ENCODE data around the gene RNU5D-1.
A peak's percentile ranks its signal among the peaks of the same experiment; 100 is the strongest.

RNU5D-1 gene

DNA sequence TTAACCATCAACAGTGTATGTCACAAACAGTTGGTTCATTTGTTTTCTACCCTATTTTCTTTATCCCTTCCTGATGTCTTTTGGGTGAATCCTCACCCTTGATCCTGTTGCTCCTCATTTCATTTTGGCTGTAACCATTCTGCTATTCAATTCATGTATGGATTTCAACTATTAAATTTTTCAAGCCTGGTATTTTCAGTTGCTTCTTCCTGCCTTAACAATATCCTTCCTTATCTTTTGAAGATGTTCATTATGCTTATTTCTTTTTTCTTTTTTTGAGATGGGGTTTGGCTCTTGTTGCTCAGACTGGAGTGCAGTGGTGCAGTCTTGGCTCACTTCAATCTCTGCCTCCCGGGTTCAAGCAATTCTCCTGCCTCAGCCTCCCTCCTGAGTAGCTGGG, 2.8 kb upstream of the RNU5D-1 start:
- DNase-seq (ENCODE audit: extremely low read depth in 1 of 2, low read depth in 1 of 2): no peak

- no peak for DNase-seq (ENCODE audit: extremely low read depth in 1 of 2, low read depth in 1 of 2)
Measured at GRCh38 chr1:44733365-44733764, 2.4 kb upstream of the RNU5D-1 start.

DNA sequence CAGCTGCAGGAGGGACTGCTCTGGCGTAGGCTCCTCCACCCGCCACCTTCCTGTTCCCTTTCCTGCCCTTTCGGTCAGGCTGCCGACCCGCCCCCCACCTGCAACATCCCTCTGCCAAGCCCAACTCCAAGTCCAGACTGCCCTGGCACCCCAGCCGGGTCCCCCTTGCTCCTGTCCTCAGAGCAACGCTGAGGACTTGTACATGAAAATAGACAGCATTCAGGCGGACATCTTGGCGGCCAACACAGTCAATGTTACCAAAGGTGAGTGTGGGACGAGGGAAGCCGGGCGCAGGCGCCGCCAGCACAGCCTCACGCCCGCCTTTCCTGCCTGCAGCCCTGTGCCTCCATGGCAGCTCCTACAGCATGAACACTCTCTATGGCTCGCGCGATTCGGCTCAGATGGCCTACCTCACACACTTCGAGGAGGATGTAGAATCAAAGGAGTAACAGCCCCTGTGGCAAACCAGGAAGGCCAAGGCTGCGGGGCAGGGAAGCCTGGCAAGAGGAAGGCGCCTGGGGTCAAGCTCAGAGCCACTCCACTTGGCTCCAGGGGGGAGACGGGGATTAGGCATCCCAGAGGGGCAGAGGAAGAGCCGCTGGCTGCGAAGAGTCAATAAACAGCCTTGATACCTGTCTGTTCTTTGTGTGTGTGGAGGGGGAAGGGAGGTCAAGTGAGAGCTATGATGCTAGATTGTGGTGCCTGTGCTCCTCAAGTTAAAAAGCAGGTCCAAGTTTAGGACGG, 5.8 kb downstream of the RNU5D-1 start:
- DNase-seq (ENCODE audit: extremely low read depth in 1 of 2, low read depth in 1 of 2): no peak

- DNase-seq (ENCODE audit: extremely low read depth in 1 of 2, low read depth in 1 of 2): no peak
Measured at GRCh38 chr1:44724296-44724954, 6.5 kb downstream of the RNU5D-1 start.

DNA sequence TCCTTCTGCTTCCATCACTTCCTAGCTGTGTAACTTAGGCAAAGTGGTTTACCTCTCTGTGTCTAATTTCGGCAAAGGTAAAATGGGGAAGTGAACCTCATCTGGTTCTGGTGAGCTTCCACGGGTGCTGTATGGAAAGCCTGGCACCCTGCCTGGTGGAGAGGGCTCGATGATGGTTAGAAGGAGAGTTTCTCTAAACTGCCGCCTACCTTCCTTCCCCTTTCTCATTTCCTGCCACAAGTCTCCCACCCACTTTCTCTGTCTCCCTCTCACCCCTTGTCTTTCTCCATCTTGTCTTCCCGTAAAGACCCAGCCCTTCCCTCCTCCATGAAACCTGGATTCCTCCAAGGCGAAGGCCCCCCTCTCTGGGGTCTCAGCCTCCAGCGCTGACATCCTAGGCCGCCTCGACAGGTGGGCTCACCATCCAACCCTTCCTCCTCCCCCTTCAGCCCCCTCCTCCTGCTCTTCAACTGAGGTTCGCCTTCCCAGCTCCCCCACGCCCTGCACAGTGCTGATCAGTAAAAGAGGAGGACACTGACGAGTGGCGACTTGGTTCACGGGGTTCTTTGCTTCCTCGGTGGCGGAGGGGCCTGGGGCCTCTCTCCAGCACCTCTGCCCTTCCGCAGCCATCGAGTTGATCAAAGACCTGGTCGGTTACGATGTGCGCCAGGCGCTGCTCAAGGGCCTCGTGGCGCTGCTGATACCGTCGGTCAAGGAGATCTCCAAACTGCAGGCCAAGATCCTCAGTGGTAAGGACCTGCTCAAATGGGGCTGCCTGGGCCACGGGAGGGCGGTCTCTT, 7.3 kb downstream of the RNU5D-1 start:
- no peak for DNase-seq (ENCODE audit: extremely low read depth in 1 of 2, low read depth in 1 of 2)

GRCh38 chr1:44723064-44723463, 7.9 kb downstream of the RNU5D-1 start:
- DNase-seq (ENCODE audit: extremely low read depth in 1 of 2, low read depth in 1 of 2): no peak

DNA sequence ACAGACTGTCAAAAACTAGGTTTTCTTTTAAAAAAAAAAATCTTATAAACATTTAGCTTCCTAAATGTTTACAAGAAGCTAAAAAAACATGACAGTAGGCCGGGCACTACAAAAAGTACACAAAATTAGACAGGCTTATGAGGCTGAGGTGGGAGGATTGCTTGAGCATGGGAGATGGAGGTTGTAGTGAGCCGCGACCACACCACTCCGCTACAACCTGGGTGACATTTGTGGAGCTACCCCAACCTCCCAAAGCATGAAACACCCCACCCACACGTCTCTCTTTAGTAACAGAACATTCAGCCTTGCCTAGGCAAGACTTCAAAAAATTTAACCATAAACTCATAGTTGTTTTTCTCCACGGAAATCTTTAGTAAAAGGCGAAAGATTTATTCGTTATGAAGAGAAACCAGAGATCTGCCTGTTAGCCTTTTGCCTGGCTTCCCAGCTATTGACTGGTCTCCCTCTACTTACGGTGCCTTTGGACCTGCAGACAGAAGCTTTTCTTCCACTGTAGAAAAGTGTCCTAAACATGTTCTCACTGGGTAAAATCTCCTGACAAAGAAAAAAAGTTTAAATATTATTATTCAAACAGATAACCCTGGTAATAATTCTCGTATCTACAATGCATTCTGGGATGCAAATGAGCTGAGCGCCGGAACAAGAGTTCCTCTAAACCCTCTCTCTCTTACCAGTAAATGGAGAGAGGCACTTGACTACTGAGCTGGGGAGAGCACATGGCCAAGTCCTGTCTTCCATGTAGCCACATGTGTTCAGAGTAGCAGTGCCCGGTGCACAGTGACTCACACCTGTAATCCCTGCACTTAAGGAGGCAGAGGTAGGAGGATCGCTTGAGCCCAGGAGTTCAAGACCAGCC, 9.2 kb downstream of the RNU5D-1 start:
- peak in 1 of 2 donors; percentile 45 for DNase-seq (ENCODE audit: extremely low read depth in 1 of 2, low read depth in 1 of 2)

GRCh38 chr1:44720281-44720680, 10.7 kb downstream of the RNU5D-1 start:
- DNase-seq (ENCODE audit: extremely low read depth in 1 of 2, low read depth in 1 of 2): no peak

DNA sequence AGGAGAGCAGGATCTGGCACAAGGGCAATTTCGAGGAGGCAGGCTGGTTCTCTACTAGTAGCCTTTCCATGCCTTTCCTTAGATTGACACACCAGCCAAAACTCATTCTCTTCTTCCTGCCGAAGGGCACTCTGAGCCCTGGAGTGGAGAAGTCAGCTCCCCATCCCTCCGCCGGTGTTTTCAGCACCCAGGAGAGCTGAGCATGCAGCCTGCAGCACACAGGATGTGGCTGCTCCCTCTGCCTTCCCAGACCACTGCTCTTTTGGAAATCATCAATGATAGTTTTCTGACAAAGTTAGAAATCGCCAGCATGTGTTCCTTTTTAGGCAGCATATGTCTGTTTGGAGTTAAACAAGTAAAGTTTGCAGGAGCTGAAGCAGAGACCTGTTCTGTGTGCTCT, 11.7 kb downstream of the RNU5D-1 start:
- no peak for DNase-seq (ENCODE audit: extremely low read depth in 1 of 2, low read depth in 1 of 2)

DNA sequence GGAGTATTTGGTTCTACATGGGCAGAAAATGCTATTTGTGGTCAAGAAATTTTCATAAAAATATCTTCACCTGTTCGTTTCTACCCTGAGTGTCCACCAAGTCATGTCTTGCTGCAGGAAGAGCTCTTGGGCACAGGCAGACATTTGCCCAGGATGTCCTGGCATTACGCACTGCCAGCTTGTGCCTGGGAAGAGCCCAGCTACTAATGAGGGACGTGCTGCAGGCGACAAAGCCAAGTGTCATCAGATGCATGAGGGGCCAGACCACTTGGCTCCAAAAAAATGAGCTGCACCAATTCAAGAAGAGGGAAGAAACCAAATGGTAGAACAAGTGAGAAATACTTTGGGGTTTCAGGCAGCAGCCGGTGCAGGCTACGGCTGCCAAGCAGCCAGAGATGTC, 12.9 kb downstream of the RNU5D-1 start:
- DNase-seq (ENCODE audit: extremely low read depth in 1 of 2, low read depth in 1 of 2): no peak

- no peak for DNase-seq (ENCODE audit: extremely low read depth in 1 of 2, low read depth in 1 of 2)
Measured at GRCh38 chr1:44717653-44718052, 13.3 kb downstream of the RNU5D-1 start.

DNA sequence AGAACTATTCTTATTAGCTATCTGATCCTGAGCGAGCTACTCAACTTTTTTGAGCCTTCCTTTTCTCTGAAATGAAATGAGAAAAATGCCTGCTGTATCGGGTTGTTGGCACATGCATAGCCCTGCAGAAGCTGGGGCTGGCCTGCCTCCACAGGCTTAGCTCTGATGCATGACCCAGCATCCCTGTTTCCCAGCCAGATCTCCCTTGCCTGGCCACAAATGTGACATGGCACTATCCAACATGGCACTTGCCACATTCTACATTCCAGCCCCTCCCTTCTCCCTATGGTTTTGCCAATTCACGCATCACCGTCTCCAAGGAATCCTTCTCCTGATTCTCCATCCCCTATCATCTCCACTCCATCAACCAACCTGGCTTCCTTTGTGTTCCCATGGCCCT, 13.8 kb downstream of the RNU5D-1 start:
- DNase-seq (ENCODE audit: extremely low read depth in 1 of 2, low read depth in 1 of 2): no peak

DNA sequence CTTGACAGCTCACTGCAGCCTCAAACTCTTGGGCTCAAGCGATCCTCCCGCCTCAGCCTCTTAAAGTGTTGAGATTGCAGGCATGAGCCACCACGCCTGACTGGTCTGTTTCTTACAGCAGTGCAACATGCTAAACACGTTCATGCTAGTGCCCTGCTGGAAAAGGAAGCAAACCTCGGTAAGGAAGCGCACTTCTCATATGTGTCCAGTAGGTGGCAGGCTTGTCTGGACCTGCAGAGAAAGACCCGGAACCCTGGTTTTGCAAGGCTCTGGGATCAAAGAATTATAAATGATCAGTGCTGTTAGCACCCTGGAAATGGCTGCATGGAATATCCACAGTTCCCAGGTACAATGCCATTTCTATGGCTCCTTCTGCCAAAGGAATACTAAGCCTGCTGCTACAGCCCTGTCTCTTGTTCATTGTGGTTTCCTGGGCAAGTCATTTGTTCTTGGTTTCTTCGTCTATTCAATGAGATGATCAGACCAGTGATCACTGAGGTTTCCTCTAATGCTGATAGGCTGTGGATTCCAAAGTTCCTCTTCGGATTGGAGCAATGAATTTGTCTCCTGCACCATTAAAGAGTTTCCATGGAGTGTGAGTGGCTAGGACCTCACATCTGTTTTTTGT, 15.9 kb downstream of the RNU5D-1 start:
- peak in 1 of 2 donors; percentile 31 for DNase-seq (ENCODE audit: extremely low read depth in 1 of 2, low read depth in 1 of 2)

DNA sequence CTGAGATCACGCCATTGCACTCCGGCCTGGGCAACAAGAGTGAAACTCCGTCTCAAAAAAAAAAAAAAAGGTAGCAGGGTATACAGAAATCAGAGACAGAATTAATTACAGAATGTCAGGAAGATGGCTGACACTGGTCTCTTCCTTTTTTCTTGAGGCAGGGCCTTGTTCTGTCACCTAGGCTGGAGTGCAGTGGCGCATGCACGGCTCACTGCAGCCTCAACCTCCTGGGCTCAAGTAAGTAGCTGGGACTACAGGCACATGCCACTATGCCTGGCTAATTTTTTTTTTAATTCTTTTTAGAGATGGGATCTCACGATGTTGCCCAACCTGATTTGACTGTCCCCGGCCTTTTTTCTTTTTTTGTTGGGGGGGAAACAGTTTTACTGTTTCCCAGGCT, 16.4 kb downstream of the RNU5D-1 start:
- no peak for DNase-seq (ENCODE audit: extremely low read depth in 1 of 2, low read depth in 1 of 2)

DNA sequence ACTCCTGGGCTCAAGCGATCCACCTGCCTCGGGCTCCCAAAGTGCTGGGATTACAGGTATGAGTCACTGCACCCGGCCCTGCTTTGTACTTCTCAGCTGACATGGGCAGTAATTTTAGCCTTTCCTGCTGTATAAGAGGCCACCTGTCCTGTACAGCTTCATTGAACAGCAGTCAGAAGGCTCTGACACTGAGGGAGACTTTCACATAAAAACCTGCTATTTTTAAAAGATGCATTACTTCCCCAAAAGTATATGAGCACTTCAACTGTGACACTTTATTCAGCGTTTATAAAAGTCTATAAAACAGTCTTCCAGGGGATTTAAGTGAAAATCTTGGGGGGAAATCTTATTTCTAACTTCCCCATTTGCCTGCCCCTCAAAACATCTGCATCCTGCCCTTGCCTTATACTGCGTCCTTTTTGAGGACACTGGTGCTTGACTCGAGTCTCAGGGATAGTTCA, 17.6 kb downstream of the RNU5D-1 start:
- no peak for DNase-seq (ENCODE audit: extremely low read depth in 1 of 2, low read depth in 1 of 2)

DNA sequence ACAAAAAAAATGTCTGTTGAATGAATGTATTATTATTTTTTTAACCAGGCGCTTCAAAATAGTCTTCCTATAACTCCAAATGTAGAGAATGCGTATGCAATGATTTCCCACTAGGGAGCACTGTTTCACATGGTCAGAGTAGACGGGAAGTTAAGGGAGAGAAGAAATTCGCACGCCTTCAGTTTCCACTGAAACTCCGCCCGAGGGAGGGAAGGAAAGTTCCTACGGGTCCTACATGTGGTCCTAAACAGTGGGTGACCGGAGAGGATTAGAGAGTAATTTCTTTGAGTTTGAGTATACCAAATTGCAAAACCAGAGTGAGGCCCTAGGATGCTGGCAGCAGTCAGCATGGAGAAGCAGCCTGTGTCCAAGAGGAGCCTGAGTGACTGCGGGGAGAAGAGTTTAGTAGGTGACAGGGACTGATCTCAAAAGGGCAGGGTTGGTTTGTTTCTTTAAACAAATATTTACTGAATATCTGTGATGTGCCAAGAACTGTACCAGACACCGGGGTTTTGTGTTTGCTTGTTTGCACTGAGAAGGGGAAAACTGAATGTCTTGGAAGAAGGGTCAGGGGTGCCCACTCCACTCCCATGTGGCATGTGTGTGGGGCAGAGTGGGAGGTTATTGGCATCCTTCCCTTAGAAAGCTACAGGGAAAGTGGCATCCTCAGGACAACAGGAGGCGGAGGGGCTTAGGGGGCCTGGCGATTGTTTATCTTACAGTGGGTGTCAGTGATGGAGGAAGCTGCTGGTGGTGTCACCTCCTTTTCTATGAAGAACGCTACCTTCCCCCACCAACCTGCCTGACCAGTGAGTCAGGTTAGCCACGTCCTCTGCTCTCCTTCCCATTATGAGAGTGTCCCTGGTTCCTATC, 22.8 kb downstream of the RNU5D-1 start:
- no peak for DNase-seq (ENCODE audit: extremely low read depth in 1 of 2, low read depth in 1 of 2)

GRCh38 chr1:44707112-44707881, 23.7 kb downstream of the RNU5D-1 start:
- DNase-seq (ENCODE audit: extremely low read depth in 1 of 2, low read depth in 1 of 2): no peak

GRCh38 chr1:44705938-44706337, 25.0 kb downstream of the RNU5D-1 start:
- DNase-seq (ENCODE audit: extremely low read depth in 1 of 2, low read depth in 1 of 2): no peak

DNA sequence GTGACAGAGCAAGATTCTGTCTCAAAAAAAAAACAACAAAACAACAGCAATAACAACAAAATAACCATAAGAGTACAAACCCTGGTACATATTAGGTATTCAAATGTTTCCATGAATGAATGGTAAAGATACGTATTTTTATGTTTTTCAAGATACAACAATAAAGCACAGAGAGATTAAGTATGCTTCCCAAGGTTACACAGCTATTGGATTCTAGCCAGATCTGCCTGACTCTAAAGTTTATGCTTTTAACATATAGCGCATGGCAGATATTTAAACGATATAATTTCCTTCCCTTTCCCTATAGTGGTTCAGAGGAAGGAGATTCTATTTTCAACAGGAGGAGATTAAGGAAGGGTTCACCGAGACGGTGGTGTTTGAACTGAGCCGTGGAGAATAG, 25.5 kb downstream of the RNU5D-1 start:
- no peak for DNase-seq (ENCODE audit: extremely low read depth in 1 of 2, low read depth in 1 of 2)
